Adrenal gland (tissue), 5 donors: ENCODE data around the gene LRFN4.

Source experiments
- POLR2A ChIP-seq, 2 donors: fragments of 450-650 bp; IDR thresholded peaks; one replicate each; pipeline ENCODE4 v1.6.1; 2017; ENCODE audit warnings: antibody characterized with exemption in 2 of 2, mild to moderate bottlenecking in 2 of 2, moderate library complexity in 1 of 2
- TF ChIP-seq, protein P1 (sequence below), 6 experiments: fragments of 450-650 bp in 4 of 6; fragments of 200-600 bp in 2 of 6; sonication (generic) in 1 of 6; IDR thresholded peaks; 1 replicate in 5 of 6; 2 replicates in 1 of 6; pipeline versions ENCODE4 v1.5.1 to v1.8.0; 2016 to 2021; ENCODE audit warnings: antibody characterized with exemption in 6 of 6, mild to moderate bottlenecking in 2 of 6, moderate library complexity in 1 of 6
- donor health status: DM: no; HTN: no; CAD: no.

DNA sequence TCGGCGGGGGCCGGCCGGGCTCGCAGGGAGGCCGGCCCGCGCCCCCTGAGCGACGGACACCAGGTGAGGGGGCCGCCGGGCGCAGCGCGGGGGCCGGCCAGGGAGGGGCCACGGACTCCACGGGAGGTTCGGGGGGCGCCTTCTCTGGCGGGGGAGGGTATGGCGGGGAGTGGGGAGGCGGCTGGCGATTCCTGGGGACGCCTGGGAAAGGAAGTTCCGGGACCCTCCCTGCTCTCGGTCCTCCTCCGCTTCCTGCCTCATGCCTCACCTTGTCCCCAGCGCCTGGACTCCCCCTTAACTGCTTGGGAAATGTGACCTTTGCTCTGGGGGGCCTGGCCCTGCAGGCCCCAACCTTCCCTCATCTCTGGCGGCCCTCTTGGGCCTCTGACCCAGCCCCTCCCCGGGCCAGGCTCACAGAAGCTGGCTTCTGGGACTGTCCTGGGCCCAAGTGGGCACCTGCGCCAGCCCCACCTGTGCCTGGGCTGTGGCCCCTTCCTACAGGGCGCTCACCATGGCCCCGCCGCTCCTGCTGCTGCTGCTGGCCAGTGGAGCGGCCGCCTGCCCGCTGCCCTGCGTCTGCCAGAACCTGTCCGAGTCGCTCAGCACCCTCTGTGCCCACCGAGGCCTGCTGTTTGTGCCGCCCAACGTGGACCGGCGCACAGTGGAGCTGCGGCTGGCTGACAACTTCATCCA lies 516 bp downstream of the LRFN4 start:
- TF ChIP-seq, protein P1, sequence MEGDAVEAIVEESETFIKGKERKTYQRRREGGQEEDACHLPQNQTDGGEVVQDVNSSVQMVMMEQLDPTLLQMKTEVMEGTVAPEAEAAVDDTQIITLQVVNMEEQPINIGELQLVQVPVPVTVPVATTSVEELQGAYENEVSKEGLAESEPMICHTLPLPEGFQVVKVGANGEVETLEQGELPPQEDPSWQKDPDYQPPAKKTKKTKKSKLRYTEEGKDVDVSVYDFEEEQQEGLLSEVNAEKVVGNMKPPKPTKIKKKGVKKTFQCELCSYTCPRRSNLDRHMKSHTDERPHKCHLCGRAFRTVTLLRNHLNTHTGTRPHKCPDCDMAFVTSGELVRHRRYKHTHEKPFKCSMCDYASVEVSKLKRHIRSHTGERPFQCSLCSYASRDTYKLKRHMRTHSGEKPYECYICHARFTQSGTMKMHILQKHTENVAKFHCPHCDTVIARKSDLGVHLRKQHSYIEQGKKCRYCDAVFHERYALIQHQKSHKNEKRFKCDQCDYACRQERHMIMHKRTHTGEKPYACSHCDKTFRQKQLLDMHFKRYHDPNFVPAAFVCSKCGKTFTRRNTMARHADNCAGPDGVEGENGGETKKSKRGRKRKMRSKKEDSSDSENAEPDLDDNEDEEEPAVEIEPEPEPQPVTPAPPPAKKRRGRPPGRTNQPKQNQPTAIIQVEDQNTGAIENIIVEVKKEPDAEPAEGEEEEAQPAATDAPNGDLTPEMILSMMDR (IDR thresholded peaks at IDR 0.05), result no peak
- no peak for TF ChIP-seq POLR2A (IDR thresholded peaks at IDR 0.05)
